GOT3 (cell line): Measurements from ENCODE around the gene YIPF1.

ENCODE experiments used
- DNase-seq: peaks from one replicate; lab custom pipeline; 2025; ENCODE audit warnings: mixed read lengths; lab: John Stamatoyannopoulos, UW

The YIPF1 gene

GRCh38 chr1:53889304-53890298 lies at the start of gene YIPF1:
Gene YIPF1, minus strand, starts transcription at chr1:53889797. Its CDS starts 860 bp downstream, at chr1:53888937.
- DNase-seq: peak; percentile 56

DNA sequence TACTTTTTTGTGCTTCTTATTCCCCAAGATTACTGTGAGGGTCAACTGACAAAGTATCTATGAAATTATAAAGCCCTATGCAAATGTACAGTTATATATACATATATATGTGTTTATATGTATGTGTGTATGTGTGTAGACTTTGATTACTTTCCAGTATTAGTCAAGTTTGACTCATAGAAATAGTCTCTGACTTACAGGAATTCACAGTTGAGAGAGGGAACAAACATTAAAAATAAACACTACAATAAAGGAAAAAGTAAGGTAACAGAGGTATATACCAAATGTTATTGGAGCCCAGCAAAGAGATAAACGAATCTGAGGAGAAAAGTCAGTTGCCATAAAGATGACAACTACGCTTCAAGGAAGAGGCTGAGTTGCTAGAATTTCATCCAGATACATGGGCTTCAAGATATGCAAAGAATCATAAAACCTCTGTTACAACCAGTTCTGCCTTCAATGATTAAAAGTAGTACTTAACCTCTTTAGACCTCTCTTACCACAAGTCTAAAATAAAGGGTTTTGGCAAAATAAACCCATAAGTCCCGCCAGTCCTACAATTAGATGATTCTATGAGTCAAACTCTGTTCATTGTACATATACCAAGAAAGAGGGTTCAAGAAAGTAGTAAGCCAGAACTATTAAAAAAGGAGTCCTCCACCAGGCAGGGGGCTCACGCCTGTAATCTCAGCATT lies 48.7 kb upstream of the YIPF1 start:
- DNase-seq: no peak

DNA sequence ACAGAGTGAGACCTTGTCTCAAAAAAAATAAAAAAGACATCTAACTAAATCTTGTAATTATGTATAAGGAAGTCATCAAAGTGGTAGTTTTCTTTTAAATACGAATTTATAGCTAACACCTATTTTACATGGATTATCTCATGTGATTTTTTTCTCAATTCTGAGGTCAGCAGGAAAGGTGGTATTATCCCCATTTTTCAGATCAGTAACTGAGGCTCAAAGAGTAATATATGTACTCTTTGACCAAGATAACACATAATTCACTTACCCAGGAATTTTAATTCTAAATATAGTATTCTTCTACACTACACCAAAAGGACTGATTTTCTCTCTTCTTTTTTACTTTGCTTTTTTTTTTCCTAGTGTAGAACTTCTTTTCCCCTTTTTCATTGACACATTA lies 46.8 kb upstream of the YIPF1 start:
- no peak for DNase-seq

DNA sequence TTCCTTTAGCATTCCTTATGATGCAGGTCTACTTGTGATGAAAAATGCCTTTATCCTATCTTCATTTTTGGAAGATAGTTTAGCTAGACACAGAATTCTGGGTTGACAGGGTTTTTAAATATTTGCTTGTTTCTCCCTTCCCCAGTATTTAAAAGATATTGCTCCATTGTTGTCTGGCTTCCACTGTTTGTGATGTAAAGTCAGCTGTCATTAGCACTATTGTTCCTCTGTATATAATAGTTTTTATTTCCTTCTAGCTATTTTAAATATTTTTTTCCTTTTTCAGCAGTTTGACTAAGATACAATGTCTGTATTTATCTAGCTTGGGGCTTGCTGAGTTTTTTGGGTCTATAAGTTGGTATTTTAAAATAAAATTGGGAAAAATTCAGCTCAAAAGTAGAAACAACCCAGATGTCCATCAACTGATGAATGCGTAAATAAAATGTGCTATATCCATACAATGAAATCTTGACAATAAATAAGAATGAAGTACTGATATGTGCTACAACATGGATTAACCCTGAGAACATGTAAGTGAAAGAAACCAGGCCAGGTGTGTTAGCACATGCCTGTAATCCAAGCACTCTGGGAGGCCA lies 44.7 kb upstream of the YIPF1 start:
- no peak for DNase-seq

DNA sequence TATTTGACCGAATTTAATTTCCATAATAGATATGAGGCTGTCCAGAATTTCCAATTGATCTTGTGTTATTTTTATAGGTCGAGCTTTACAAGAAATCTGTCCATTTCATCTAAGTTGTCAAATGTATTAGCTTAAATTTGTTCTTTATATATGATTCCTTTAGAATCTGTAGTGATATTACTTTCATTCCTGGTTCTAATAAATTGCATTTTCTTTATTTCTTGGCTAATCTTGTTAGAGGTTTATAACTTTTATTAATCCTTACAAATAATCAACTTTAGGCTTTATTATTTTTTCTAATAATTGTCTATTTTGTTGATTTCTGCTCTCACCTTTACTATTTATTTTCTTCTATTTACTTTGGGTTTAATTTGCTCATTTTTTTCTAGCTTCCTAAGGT lies 41.9 kb upstream of the YIPF1 start:
- no peak for DNase-seq

DNA sequence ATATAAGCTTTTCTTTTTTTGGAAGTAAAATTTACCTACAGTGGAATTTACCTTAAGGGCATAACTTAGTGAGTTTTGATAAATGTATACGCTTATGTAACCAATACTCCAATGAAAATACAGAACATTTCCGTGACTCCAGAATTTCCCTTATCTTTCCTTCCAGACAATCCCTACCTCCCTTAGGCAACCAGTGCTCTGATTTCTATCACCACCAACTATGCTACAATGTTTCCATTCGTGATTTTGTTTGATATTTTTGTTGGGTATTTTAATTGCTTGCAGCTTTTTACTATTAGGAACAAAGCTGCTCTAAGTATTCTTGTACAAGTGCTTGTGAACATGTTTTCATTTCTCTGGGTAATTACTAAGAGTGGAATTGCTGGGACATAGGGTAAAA lies 41.3 kb upstream of the YIPF1 start:
- DNase-seq: no peak

DNA sequence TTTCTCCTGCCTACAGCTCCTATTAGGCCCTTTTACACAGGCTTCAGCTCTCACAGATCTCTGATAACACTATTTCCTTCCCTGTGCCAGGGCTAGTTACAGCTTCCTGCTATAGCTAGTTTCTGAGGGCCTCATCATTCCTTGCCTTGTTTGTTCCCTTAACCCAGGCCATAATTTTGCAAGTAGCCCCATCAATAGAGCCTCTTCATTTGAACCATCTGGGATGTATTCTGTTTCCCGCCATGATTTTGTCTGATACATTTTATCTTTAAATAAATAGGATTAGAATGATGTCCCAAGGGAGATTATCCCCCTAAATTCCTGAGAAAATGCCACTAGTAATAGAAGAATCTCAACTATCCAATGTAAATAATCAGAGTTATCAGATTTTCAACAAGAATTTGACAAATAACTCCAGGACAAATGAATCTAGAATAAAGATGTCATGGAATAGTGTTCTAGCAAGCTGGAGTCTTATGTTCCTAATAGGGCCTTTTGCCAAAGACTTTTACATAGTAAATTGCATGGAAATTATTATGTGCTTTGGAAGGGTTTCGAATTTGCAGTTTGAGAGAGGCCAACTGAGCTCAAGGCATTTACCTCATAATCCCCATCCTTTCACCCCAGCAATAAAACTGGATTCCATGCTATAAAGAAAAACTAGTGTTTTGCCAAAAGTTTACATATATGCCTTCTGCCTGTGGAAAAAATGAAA lies 39.8 kb upstream of the YIPF1 start:
- no peak for DNase-seq

- DNase-seq: no peak
These were observed 37.8 kb upstream of the YIPF1 start for GRCh38 chr1:53927376-53927881.

DNA sequence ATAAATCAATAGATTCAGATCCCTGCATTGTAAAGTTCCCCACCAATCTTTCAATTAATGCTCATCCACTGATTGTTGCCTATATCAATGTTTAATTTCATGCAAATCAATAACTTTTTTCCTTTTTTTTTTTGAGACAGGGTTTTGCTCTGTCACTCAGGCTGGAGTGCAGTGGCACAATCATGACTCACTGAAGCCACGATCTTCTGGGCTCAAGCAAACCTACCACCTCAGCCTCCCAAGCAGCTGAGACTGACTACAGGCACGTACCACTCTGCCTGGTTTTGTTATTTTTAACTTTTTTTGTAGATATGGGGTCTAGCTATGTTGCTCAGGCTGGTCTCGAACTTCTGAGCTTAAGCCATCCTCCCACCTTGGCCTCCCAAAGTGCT lies 30.1 kb upstream of the YIPF1 start:
- DNase-seq: no peak

DNA sequence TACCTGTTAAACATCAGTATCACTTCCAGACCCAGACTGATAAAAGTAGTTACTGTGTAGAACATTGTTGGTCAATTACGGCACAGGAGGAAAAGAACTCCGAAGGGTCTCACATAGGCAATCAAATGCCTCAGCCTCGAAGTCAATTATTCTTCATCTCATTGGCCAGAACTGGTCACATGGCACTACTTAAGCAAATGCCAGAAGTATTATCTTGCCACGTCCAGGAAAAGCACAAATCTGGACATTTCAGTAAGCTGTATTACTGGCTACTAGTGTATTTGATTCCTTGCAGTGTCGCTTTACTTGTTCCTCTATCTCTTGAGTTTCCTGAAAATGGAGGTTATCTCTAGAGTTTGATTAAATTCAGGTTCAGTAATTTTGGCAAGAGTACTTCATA lies 28.7 kb upstream of the YIPF1 start:
- DNase-seq: no peak

- no peak for DNase-seq
These were observed 23.9 kb upstream of the YIPF1 start for GRCh38 chr1:53913352-53914033.

GRCh38 chr1:53911442-53911841 lies 21.8 kb upstream of the YIPF1 start:
- no peak for DNase-seq

DNA sequence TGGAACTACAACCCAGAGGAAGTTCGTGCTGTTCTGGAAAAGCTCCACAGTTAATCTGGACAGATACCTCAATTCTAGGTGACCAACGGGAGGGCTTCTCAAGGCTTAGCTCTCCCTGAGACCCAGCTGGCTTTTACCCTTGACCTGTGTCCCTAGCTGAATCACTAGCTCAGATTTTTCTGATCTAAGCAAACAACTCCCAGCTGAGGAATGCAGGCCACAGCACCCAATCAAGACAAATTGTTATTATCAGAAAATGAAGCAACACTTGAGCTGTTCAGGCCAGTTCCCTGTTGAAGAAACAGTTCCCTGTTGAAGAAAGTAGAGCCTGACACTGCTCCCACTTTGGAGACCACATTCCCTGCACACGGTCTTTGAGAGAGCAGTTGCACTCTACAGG lies 20.3 kb upstream of the YIPF1 start:
- DNase-seq: no peak

DNA sequence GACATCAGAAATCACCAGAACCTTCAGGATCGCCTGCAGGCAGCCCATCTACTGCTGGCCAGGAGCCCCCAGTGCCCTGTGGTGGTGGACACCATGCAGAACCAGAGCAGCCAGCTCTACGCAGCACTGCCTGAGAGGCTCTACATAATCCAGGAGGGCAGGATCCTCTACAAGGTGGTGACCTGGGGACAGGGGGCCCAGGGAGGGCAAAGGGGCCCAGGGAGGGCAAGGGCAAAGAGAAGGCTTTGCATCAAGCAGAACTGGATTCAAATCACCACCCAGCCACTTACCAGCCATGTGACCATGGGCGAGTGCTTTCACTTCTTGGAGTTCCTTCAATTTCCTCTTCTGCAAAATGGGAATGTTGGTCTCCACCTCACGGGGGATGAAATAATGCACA lies 16.5 kb upstream of the YIPF1 start:
- no peak for DNase-seq

- DNase-seq: no peak
These were observed 15.9 kb upstream of the YIPF1 start for GRCh38 chr1:53905509-53905908.

GRCh38 chr1:53902235-53903138 lies 12.9 kb upstream of the YIPF1 start:
- no peak for DNase-seq

DNA sequence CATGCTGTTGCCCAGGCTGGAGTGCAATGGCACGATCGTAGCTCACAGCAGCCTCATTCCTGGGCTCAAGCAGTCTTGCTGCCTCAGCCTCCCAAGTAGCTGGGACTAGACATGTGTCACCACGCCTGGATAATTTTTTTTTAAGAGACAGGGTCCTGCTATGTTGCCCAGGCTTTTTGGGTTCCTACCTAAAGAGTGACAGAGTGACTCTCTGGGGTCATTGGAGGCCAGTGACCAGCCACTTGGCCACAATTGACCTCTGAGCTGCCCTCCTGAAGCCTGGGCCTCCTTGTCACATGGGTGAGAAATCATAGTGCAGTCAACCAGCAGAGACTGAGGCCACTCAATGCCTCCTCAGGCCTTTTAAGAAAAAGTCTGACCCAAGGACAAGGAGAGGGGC lies 10.1 kb upstream of the YIPF1 start:
- no peak for DNase-seq

DNA sequence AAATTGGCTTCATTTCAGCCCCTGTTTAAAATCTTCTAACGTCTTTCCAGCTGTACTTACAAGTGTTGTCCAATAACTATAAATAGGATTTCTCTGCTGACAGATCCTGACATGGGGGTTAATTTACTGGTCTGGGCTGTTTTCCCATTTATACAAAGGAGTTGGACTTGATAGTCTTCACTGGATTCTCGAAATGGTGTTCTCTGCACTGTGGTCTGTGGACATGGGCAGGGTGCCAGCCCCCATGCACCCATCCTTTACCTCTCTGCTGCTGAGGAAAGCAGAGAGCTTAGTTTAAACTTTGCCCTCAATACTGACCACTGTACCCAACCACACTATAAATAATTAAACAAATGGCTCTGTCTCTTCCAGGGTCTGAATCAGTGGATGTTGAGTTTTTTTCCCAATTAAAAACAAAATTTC lies 9.6 kb upstream of the YIPF1 start:
- DNase-seq: no peak

DNA sequence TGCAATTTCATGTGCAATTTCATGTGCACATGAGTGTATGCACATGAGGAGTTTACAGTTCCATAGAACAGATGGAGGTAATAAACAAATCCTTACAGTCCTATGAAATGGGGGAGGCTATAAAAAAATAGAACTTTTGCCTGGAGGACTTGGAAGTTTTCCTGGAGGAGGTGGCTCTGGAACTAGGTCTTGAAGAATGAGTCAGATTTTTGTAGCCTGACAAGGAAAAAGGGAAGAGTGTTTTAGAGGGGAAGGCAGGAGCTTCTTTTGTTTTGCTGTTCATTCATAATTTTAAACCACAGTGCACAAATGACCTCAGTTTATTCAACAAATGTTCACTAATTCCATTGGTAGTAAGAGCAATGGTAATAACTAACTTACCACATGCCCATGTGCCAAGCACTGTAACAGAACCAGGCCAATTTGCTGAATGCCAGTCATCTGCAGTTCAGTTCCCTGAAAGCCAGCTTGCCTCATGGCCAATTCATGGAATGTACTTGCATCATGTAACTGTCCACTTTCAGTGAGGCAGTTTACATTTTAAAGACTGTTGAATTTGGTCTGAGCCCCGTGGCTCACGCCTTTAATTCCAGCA lies 7.1 kb upstream of the YIPF1 start:
- DNase-seq: peak; percentile 23

DNA sequence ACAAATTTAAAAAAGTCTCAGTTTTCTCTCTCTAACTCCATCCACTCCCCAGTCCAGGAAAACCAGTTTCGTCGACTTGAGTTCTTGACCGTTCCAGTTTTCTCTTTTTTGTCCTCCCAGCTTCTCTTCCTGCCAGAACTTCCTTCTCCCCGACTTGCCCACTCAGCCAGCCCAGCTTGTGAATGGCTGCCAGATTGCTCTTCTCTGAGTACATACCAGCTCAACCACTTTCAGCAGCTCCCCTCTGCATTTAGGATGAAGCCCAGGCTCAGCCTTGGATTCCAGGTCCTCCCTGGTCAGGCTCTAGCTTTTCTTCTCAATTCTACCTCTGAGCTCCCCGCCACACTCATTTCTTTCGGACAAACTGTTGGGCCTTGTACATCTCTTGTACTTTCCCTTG lies 5.8 kb upstream of the YIPF1 start:
- DNase-seq: no peak
